ENCODE results near the gene RBMS3. TPM values are rescaled to one million over a fixed set of nuclear protein-coding genes. Genes with fewer than 3 reads are reported as not detected.

The RBMS3 gene
- total RNA-seq, 1 donor = 81.1 TPM

DNA sequence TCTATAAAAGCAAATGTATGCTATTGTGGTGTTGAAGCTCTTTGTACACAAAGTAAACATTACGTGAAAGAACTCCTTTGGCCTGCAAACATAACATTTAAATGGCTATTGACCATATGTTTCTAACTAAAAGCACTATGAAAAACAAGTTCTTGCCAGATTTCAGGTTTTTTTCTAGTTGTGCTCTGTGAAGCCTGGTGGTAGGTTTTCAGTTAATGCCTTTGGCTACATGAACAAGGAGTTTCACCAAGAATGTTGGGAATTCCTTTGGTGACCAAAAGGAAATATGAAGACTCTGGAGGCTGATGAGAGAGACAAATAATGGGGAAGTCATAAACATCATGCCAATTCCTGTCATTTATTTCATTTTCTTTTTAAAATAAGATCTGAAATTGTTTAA is 66.0 kb downstream of the RBMS3 start:
- H3K27ac ChIP-seq (ENCODE audit: low read depth, low read length) = peak overlapping the region; percentile 58
- H3K79me2 ChIP-seq (ENCODE audit: insufficient read depth, low read length) = peaks cover 85% of the 10 kb centered on the region
- peak; percentile 38 for DNase-seq (ENCODE audit: insufficient read length, low spot score, missing footprints)
- H3K4me1 ChIP-seq (ENCODE audit: insufficient read depth, low read length) = peaks cover 24% of the 10 kb centered on the region
- no peaks in the 10 kb centered on the region for H3K9me3 ChIP-seq (ENCODE audit: low read depth, low read length)
- peak overlapping the region; percentile 75 for H3K4me2 ChIP-seq (ENCODE audit: insufficient read depth, low read length)
- H3K4me3 ChIP-seq (ENCODE audit: insufficient read depth, low read length) = no peak overlapping the region
- H3K27me3 ChIP-seq (ENCODE audit: insufficient read depth, low read length) = no peaks in the 10 kb centered on the region
- H2AFZ ChIP-seq (ENCODE audit: low read length) = no peak overlapping the region
- H3K36me3 ChIP-seq (ENCODE audit: insufficient read depth, low read length) = no peaks in the 10 kb centered on the region
- no peaks in the 10 kb centered on the region for H4K20me1 ChIP-seq (ENCODE audit: insufficient read depth, low read length)
- TF ChIP-seq, protein P1, sequence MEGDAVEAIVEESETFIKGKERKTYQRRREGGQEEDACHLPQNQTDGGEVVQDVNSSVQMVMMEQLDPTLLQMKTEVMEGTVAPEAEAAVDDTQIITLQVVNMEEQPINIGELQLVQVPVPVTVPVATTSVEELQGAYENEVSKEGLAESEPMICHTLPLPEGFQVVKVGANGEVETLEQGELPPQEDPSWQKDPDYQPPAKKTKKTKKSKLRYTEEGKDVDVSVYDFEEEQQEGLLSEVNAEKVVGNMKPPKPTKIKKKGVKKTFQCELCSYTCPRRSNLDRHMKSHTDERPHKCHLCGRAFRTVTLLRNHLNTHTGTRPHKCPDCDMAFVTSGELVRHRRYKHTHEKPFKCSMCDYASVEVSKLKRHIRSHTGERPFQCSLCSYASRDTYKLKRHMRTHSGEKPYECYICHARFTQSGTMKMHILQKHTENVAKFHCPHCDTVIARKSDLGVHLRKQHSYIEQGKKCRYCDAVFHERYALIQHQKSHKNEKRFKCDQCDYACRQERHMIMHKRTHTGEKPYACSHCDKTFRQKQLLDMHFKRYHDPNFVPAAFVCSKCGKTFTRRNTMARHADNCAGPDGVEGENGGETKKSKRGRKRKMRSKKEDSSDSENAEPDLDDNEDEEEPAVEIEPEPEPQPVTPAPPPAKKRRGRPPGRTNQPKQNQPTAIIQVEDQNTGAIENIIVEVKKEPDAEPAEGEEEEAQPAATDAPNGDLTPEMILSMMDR (IDR thresholded peaks at IDR 0.05; ENCODE audit: extremely low read depth, low read depth, low read length) = no peak

DNA sequence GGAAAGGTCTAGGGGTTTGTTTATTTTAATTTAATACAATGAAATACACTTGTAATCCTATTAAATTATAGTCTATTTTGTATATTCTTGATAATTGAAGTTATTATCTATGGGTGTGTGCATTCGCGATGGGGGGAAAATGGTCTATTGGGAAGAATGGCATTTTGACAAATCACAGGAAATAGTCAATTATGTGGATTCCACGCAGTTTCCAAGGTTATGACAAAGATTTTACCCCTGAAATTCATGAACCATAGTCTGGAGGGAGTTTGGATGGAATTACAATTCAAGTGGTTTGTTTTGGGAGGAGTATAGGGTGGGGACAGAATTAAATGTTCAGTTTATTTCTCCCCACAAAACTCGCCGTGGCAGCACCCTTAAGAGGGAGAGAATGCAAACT is 66.5 kb downstream of the RBMS3 start:
- peaks cover 24% of the 10 kb centered on the region for H3K4me1 ChIP-seq (ENCODE audit: insufficient read depth, low read length)
- no peaks in the 10 kb centered on the region for H3K36me3 ChIP-seq (ENCODE audit: insufficient read depth, low read length)
- TF ChIP-seq, protein P1 (IDR thresholded peaks at IDR 0.05; ENCODE audit: extremely low read depth, low read depth, low read length) = no peak
- H4K20me1 ChIP-seq (ENCODE audit: insufficient read depth, low read length) = no peaks in the 10 kb centered on the region
- H3K27me3 ChIP-seq (ENCODE audit: insufficient read depth, low read length) = no peaks in the 10 kb centered on the region
- H3K27ac ChIP-seq (ENCODE audit: low read depth, low read length) = peak overlapping the region; percentile 58
- peak overlapping the region; percentile 75 for H3K4me2 ChIP-seq (ENCODE audit: insufficient read depth, low read length)
- DNase-seq (ENCODE audit: insufficient read length, low spot score, missing footprints) = no peak
- H3K9me3 ChIP-seq (ENCODE audit: low read depth, low read length) = no peaks in the 10 kb centered on the region
- no peak overlapping the region for H2AFZ ChIP-seq (ENCODE audit: low read length)
- peaks cover 82% of the 10 kb centered on the region for H3K79me2 ChIP-seq (ENCODE audit: insufficient read depth, low read length)
- peak overlapping the region; percentile 24 for H3K4me3 ChIP-seq (ENCODE audit: insufficient read depth, low read length)

DNA sequence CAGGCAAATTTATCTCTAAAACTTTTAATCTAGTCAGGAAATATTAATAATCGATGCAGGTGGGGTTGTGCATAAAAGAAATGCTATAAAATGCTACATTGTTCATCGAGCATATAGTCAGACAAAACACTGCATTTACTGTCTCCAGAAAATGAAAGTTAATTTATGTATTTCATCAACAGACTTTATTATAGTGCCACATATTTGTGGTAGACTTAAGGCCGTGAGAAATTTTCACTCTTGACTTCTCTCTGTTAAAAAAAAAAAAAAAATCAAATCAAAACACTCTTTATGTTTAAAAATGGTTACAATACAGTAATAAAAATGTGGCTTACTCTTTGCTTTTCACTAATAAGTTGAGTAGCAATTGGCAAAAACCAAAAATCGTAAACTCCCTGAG is 67.4 kb downstream of the RBMS3 start:
- TF ChIP-seq, protein P1 (IDR thresholded peaks at IDR 0.05; ENCODE audit: extremely low read depth, low read depth, low read length) = no peak
- Histone ChIP-seq H3K9me3 (ENCODE audit: low read depth, low read length) (no peaks in the 10 kb centered on the region), H3K27me3 (ENCODE audit: insufficient read depth, low read length) (no peaks in the 10 kb centered on the region), H3K79me2 (ENCODE audit: insufficient read depth, low read length) (peaks cover 82% of the 10 kb centered on the region), H3K4me1 (ENCODE audit: insufficient read depth, low read length) (peaks cover 24% of the 10 kb centered on the region), H3K4me2 (ENCODE audit: insufficient read depth, low read length) (peak overlapping the region; percentile 75), H3K36me3 (ENCODE audit: insufficient read depth, low read length) (no peaks in the 10 kb centered on the region), H2AFZ (ENCODE audit: low read length) (no peak overlapping the region), H3K27ac (ENCODE audit: low read depth, low read length) (peak overlapping the region; percentile 58), H3K4me3 (ENCODE audit: insufficient read depth, low read length) (peak overlapping the region; percentile 24), H4K20me1 (ENCODE audit: insufficient read depth, low read length) (no peaks in the 10 kb centered on the region)
- no peak for DNase-seq (ENCODE audit: insufficient read length, low spot score, missing footprints)

DNA sequence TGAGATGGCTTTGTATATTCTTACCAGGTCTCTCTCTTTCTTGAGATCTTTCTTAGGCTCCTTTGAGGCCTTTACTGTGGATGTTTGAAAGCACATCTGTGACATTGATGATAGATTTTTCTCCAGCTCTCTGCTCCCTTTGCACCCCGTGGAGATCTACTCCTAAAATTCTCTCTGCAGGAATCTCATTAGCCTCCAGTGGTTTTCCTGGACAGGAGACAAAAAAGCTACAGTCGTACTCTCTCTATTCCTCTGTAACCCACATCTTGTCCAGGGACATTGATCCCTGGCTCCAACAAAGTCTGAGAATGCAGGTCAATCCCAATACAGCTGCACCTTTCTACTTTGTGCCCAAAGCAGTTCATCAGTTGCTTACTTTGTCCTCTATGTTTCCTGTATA is 68.2 kb downstream of the RBMS3 start:
- Histone ChIP-seq H2AFZ (ENCODE audit: low read length) (no peak overlapping the region), H3K27ac (ENCODE audit: low read depth, low read length) (peak overlapping the region; percentile 26), H3K36me3 (ENCODE audit: insufficient read depth, low read length) (no peaks in the 10 kb centered on the region), H3K4me1 (ENCODE audit: insufficient read depth, low read length) (peaks cover 25% of the 10 kb centered on the region), H4K20me1 (ENCODE audit: insufficient read depth, low read length) (no peaks in the 10 kb centered on the region), H3K9me3 (ENCODE audit: low read depth, low read length) (no peaks in the 10 kb centered on the region), H3K4me3 (ENCODE audit: insufficient read depth, low read length) (no peak overlapping the region), H3K4me2 (ENCODE audit: insufficient read depth, low read length) (no peak overlapping the region), H3K27me3 (ENCODE audit: insufficient read depth, low read length) (no peaks in the 10 kb centered on the region), H3K79me2 (ENCODE audit: insufficient read depth, low read length) (peaks cover 81% of the 10 kb centered on the region)
- no peak for DNase-seq (ENCODE audit: insufficient read length, low spot score, missing footprints)
- TF ChIP-seq, protein P1 (IDR thresholded peaks at IDR 0.05; ENCODE audit: extremely low read depth, low read depth, low read length) = no peak

Measured in osteoblast (primary cell).